CD4-positive, alpha-beta T cell treated with Interleukin-15 for 4 hours (primary cell): ENCODE measurements around the gene MYO3B.
"Not testable (repeated sequence)": the region's sequence is repeated elsewhere in the genome, so short reads cannot be mapped to it uniquely, and the experiment has no call there.

Source experiments
- DNase-seq: peaks from one replicate; pipeline ENCODE4 v3.0.0-alpha.2; 2020; ENCODE audit warnings: low spot score

MYO3B gene

DNA sequence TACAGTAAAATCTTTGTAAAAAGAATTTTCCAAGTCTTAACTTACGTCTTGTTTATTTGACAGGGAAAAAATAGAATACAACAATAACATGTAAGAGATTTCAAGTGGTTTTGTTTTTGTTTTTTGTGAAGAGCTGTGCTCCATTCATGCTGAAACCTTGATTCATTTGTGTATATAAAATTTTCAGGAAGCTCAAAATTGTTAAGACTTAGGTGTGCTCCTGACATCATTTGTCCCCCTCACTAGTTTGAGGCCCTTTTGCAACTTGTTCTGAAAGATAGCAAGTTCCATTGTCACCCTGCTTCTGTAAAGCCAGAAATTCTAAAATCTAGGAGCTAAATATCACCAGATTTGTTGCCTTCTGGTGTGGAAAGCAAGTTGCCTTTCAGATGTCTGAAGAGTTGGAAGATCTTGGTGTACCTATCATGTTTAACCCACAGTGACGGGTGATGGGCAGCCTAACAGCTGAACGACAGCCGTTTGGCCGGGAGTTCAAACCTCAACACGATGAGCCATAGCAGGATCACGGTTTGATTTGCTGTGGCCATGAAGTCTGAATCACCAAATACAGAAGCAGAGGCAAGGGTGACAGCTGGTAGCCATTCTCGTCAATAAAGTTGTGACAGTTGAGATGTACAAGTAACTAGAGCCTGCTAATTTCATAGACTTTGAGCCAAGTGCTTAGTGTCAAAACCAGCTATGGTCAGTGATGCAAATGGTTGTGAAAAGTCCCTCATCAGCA, 331.7 kb downstream of the MYO3B start:
- no peak for DNase-seq

DNA sequence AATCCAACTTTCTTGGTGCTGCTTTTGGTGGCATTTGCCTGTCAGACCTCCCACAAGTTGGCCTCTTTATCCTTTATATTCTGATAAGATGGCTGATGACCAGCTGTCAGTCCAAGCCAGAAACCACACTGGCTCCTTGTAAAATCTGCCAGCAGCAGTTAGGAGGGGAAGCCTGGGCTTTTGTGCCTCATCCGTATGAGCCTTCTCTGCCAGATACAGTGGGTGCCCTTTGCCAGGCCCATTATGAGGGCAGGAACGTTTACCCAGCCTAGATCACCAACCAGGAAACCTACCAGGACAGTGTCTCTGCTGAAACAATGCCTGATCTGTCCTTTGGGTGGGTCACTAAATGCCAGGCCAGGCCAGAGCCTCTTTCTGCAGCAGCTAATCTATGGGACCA, 334.3 kb downstream of the MYO3B start:
- DNase-seq = no peak

DNA sequence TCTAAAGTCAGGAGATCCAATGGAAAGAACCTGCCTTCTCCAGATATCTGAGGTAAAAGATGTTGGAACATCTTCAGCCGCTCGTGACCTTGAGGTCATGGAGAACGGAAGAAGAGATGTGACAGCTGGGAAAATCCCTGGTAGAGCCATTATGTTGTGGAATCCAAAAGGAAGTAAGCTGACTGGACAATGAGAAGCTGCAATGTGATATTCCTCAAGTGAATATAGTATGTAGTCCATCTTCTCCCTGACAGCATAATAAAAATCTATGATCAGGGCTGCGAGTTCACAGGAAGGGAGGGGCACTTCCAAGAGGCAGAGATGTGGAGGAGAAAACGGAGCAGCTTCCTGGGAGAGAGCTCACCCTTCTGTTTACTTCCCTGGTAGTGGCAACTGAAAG, 336.2 kb downstream of the MYO3B start:
- no peak for DNase-seq

DNA sequence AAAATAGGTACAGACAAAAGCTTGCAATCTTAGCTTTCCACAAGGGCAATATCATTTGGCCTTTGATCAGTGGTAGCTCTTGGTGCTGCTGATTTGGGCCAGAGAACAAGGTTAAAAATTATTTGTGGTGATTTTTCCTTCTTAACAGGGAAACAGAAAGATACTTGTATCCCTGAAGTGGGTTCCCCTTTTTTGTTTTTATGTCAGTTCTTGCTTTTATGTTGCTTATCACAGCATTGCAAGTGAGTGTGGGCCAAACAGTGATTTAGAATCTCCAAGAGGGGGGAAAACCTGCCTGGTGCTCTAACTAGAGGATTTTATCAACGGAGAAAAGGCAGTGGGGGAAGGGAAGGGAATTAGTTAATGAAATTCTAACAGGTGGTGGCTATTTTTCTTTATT, 339.6 kb downstream of the MYO3B start:
- no peak for DNase-seq

DNA sequence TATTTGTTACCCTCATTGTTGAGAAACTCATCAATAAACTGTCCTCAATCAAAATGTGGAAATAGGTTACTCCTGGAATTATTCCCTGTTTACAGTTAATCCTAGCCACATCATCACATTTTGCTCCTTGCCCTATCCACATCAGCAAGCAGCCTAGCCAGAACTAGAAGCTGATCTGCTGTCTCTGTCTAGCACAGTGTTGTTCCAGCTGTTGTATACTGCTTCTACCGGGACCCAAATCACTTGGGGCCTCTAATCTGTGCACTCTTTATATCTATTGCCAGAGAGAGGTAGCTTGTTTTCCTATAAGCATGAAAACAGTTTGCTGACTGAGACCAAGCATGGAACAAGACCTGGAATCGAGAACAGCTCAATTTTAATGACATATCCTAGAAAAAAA, 341.0 kb downstream of the MYO3B start:
- DNase-seq = no peak

DNA sequence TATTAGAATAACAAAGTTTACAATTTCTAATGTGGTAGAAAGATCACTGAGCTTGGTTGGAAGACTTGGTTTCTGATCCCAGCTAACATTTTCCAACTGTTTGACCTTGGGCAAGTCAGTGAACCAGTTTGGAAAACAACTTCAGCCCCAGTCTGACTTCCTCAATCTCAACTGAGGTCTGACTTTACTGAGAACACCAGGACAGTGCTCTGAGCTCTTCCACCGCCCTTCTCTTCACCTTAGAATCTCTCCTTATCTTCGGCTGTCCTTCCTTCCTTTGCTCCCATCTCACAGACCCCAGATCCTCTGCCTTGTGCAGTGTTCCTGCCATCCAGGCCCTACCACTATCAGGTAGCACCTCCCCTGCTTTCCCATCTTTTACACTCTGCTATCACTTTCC, 343.4 kb downstream of the MYO3B start:
- no peak for DNase-seq

DNA sequence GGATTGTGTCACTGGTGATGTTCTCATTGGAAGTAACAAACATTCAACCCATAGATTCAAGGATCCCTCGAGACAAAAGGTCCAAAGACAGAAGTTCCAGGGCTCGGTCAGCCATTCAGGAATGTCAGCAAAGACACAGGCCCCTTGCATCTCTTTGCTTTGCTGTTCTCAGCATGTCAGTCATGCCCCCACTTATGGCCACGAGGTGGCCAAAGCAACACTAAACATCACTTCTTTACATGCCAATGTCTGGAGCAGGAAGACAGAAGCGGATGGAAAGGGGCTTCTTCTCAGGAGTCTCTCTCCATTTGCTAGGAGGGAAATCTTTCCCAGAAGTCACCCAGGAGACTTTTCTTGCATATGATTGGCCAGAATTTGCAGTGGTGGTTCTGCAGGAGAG, 345.6 kb downstream of the MYO3B start:
- DNase-seq = no peak

DNA sequence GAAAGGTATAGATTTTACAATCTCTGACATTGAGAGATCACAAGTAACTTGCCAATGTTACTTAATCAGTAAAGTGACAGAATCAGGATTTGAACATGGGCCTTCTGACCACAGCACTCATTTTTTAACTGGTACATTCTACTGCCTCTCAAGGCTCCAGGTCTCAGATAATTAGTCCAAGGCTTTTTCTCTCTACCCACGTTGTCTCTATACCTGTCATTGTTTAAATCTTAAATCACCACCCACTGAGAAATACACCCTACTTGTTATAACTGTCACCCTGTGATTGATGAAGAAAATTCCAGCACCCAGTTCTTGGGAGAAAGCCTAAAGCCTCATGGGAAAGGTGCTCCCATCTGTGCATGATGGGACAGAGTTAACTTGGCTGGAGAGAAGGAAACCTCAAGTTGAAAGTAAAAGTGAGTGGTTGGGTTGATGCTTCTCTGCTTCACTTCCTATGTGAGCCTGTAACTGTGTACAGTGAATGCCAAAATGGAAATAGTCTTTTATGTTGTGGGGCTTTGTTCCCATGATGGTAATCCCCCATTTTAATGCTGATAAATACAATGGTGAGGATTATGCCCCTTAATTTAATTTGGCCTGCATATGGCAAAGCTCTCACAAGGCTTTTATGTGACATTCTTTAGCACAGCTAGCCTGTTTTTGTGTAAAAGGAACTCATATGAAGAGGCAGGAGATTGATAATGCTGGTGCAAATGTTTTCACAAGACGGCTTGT, 347.1 kb downstream of the MYO3B start:
- no peak for DNase-seq

DNA sequence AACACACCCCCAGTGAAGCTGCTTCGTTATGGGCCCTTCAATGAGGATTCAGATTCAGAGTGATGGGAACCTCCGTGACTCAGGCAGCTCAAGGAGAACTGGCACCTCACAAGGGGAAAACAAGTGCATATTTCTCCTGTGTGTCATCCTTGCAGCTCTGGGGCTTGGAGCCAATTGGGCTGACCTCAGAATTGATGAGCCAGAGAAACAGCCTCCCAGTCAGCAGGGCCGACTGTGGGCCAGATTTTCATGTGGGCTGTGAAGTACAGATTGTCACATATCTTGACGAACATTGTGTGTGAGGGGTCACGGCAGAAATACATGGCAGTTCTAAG, 347.6 kb downstream of the MYO3B start:
- no peak for DNase-seq

DNA sequence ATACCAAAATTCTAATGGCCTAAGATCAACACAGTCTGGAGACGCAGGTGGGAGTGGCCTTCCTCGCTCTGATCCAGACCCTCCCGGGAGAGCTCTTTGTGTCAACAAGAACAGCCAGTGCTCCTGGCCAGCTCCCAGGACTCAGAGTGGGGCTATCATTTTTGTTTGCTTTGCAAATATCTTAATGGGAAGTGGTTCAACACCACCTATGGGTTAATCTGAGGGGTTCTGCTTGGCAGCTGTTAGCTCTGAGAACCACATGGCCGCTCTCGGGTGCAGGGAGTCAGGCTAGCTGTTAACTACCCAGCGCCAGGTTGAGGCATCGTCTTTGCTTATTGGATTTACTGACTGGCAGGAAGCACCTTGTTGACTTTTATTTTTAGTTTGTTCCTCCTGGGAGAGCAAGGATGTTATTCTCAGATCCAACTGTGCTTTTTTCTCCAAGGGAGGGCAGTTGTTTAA, 352.4 kb downstream of the MYO3B start:
- DNase-seq = no peak

DNA sequence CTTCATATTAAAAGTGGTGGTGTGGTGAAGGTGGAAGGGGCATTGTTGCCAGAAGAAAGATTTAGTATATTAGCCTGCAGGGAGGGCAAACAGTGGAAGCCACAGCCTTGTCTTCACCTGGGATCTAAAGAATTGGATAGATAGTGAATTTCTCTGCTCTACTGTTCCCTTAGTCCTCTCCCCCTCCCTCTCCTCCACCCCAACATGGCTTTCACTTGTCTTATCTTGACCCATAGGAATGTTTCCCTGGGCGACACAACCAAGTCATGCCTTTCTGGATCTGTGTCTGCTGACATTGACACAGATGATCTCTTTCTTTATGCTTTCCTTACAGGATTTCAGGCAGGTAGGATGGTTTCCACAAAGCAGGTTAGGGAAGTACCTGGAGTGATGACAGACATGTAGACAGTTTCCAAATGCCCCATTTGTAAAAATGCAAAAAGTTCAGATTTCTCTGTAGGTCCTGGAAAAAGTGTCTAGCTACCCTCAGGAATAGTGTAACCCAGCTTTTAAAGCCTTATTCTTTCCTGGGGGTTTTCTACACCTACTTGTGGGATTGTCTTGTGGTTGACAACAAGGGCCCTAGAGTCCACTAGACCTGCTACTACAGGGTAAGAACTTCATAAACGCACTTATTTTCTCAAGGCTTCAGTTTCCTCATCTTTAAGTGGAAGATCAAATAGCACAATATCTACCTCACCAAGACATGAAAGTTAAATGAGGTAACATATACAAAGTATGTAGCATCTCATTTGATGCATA, 353.0 kb downstream of the MYO3B start:
- DNase-seq = no peak

DNA sequence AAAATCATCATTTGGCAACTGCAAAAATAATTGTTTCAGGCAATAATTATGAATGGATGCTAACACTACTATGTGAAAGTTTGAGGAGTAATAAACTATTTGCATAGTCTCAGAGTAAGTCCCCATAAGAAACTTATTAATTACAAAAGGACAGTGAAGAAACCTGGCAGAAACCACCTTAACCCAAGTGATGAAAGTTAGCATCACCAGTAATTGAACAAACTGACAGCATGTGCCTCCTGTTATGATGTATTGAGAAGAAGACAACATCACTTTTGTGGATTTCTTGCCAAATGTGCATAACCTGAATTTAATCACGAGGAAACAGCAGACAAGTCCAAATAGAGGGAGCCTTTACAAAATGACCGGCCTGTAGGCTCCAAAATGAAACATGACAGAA, 353.9 kb downstream of the MYO3B start:
- no peak for DNase-seq

DNA sequence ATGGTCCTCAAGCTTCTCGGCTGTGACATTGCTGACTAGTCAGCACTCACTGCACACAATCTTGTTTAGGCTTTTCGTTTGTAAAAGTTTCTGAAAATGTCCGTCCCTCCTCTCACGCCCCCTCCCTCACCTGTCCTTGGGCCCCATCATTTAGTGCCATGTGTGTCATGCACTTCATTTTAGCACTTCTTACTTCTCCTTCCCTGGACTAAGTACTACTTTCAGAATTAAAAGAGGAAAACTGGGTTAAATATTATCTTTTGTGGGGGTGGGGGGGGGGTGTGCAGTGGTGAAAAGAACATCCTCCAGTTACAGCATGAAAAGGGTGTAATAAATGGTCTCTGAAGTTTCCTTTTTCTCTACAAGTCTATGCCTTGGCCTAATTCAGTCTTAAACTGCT, 355.2 kb downstream of the MYO3B start:
- DNase-seq = no peak

DNA sequence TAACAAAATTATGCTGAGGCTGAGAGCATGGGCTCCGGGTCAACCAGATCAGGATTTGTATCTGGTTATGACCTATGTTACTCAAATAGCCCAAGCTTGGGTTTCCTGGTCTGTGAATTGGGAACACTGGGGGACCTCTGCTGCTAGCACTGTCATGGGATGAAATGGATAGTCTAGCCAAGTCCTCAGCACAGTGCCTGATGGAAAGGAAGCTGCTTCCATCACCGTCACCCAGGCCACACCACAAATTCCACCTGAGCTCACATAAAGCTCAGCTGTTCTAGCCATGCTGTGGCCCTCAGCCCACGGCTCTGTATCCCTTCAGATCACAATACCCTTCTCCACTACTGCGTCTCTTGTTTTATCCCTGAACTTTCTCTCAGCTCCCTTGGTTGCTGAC, 357.6 kb downstream of the MYO3B start:
- DNase-seq = no peak

DNA sequence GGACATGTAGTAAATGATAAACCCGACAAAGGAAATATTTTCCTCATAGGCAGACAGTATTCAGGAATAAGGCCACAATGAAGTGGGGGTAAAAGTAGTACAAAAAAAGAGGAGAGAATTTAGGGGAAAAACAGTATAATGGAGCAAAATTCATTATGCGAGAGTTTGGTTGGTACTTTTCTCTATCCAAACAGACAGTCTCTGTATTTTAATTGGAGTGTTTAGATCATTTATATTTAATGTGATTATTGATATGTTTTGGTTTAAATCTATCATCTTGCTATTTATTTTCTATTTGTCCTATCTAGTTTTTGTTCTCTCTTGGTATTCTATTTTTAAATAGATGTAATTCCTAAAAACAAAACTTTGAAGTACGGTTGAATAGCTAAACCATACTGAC, 366.9 kb downstream of the MYO3B start:
- DNase-seq = no peak

DNA sequence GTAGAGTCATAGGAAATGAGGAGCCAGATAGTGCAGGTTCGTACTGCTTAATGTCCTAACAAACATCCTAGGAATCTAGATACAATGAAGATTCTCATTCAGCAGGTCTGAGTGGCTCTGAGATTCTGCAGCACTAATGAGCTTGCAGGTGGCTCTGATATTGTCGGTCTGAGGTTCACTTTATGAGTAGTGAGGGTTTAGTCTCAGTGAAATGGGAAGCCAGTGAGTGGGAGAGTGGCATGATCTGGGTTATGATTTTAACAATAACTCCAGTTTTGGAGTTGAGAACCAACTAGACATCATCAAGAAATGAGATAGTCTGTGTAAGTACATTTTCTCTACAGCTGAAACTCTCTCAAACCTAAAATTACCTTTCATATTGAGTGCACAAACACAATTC, 370.4 kb downstream of the MYO3B start:
- DNase-seq = no peak

DNA sequence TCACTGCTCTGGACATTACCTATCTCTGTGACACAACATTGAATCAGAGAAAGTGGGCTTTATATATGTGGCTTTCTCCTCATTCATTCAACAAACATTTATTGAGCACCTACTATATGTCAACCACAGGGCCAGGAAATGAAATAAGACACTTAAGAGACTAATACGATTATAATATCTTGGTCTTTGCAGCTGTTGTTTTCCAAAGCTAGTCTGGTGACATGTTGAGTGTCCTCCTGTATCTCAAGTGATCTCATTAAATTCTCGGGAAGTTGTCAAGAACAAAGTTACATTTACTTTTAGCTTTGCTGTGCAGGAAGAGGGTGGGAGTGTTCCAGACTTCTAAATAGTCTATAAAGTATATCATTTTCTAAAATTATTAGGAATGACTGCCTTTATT, 372.6 kb downstream of the MYO3B start:
- no peak for DNase-seq

DNA sequence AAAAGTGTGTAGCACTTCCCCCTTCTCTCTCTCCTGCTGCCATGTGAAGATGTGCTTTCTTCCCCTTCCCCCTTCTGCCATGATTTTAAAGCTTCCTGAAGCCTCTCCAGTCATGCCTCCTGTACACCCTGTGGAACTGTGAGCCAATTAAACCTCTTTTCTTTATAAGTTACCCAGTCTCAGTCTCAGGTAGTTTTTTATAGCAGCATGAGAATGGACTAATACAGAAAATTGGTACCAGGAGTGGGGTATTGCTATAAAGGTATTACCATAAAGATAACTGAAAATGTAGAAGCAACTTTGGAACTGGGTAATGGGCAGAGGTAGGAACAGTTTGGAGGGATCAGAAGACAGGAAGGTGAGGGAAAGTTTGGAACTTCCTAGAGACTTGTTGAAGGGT, 374.0 kb downstream of the MYO3B start:
- not testable (repeated sequence) for DNase-seq

DNA sequence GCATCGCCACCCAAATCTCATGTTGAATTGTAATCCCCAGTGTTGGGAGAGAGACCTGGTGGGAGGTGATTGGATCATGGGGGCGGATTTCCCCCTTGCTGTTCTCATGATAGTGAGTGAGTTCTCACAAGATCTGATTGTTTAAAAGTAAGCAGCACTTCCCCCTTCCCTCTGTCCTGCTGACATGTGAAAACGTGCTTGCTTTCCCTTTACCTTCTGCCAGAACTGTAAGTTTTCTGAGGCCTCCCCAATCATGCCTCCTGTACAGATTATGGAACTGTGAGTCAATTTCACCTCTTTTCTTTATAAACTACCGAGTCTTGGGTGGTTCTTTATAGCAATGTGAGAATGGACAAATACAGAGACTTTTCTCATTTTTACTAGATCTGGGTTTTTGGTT, 375.8 kb downstream of the MYO3B start:
- no peak for DNase-seq

DNA sequence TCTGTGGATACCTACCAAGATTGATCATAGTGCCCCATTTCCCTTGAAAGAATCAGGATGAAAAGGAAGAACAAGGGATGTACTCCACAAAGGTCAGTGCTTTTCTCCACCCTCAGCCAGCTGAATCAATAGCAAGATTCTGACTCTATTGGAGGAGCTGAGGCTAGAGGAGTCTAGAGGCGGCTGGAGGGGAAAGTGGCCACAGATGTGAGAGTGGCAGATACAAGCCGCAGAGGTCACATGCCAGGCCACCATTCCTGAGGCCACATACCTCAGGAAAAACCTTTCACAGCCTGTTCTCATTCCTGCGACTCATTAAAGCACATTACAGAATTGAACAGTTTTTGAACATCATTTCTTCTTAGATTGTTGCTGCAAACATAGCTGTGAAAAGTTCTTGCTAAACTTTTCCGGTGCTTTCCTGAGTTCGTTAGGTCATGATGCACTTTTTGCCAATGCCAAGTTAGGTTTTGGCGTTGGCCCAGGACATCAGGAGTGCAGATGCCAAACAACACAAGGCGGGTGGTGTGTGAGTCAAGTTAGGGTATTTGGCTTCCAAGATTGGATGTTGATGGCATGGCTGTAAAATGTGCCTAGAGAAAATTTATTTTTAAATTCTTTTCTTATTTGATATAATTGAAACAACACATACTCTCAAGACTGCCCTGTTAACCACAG, 376.5 kb downstream of the MYO3B start:
- no peak for DNase-seq

DNA sequence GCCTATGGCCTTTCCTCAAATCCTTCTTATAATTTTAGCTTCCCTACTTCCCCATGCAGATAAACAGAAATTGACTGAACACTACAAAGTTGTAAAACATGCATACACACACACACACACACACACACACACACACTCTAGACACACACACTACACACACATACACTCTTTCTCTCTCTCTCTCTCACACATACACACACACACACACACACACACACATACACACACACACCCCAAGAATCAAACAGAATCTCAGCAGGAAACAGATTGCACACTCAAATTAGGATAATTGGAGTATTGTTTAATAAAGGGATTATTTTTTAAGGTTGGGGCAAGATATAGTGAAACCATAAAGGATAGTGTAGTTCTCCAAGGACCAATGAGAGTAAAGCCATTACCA, 385.0 kb downstream of the MYO3B start:
- DNase-seq = no peak

DNA sequence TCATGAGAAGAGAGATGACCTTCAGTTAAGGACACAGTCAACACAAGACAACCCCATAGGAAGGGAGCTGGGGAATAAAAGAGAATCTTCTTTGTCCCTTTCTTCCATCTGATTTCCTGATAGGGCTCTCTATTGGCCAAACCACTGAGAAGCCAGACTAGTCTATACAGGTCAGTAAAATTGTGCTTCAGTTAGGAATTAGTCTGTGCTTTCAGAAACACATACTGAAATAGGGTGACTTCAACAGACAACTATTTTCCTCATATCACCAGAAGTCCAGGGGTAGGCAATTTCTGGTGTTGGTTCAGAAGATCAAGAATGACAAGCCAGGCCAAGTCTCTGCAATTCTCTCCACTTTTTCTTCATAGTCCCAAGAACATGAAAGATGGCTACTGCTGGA, 385.5 kb downstream of the MYO3B start:
- no peak for DNase-seq

DNA sequence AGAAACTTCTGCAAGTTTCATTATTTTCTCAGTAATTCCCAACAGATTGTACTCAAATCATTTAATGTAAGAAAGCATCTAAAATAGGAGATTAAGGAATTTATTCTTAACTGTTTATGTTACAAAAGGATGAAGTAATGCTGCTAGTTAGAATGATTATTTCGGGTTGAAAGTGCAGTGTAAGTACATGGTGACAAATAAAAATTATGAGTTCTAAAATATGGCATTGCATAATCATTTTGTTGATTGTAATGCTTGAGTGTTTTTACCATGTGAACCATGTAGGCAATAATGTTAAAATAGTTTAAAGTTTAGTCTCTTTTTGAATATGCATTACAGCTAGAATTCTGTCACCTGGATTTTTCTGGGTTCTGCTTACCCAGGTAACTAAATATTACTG, 388.2 kb downstream of the MYO3B start:
- no peak for DNase-seq
